OCI-LY7 (cell line): ENCODE measurements around the gene DNASE2B. TPM values are rescaled to one million over a fixed set of nuclear protein-coding genes. Genes with fewer than 3 reads are reported as not detected.

Experiments used
- total RNA-seq, 2 experiments: library from RNA; depleted of rRNA in 1 of 2; stranded (reverse); fragments of >200 nt in 1 of 2; shearing (Covaris generic) in 1 of 2; gene quantifications; 2 replicates each; pipeline ENCODE4 v1.2.3, GENCODE V29; 2014 to 2022

The DNASE2B gene
- total RNA-seq, 2 experiments from 2014 or later: 0.22 TPM; not detected in 1

Other genes with a start within 250 kb of the DNASE2B start
- gene SAMD13, start 96.8 kb upstream of the DNASE2B start, total RNA-seq (2014; rRNA removed; shearing (Covaris generic)): 5.6 and 5.7 TPM in 2 replicates
- gene SAMD13, start 96.8 kb upstream of the DNASE2B start, total RNA-seq (2022): 5.4 and 8.0 TPM in 2 replicates
- 56.3 and 57.9 TPM in 2 replicates for gene RPF1, start 80.8 kb downstream of the DNASE2B start, total RNA-seq (2014; rRNA removed; shearing (Covaris generic))
- gene RPF1, start 80.8 kb downstream of the DNASE2B start, total RNA-seq (2022): 47.1 and 49.7 TPM in 2 replicates
- 4.7 and 4.8 TPM in 2 replicates for gene SPATA1, start 107.9 kb downstream of the DNASE2B start, total RNA-seq (2014; rRNA removed; shearing (Covaris generic))
- 1.4 and 6.9 TPM in 2 replicates for gene SPATA1, start 107.9 kb downstream of the DNASE2B start, total RNA-seq (2022)
- 25.7 and 45.1 TPM in 2 replicates for gene GNG5, start 108.1 kb downstream of the DNASE2B start, total RNA-seq (2014; rRNA removed; shearing (Covaris generic))
- gene GNG5, start 108.1 kb downstream of the DNASE2B start, total RNA-seq (2022): 113 and 115 TPM in 2 replicates
- gene CTBS, start 176.0 kb downstream of the DNASE2B start, total RNA-seq (2014; rRNA removed; shearing (Covaris generic)): 4.5 and 5.9 TPM in 2 replicates
- gene CTBS, start 176.0 kb downstream of the DNASE2B start, total RNA-seq (2022): 9.3 and 11.9 TPM in 2 replicates